HT1080 (cell line): Measurements from ENCODE around the gene NDOR1. TPM values are rescaled to one million over a fixed set of nuclear protein-coding genes. Genes with fewer than 3 reads are reported as not detected.
"Not testable (repeated sequence)": the region's sequence is repeated elsewhere in the genome, so short reads cannot be mapped to it uniquely, and the experiment has no call there.

Source experiments
- DNase-seq: peaks from one replicate; pipeline ENCODE4 v3.0.0-alpha.2; 2015; ENCODE audit warnings: low read depth
- total RNA-seq: library from RNA; depleted of rRNA; stranded (reverse); fragments of >200 nt; shearing (Covaris generic); gene quantifications from 2 replicates; pipeline ENCODE4 v1.2.3, GENCODE V29; 2014

NDOR1 gene
- total RNA-seq, 1 experiment from 2014 or later = 26.2 TPM

DNA sequence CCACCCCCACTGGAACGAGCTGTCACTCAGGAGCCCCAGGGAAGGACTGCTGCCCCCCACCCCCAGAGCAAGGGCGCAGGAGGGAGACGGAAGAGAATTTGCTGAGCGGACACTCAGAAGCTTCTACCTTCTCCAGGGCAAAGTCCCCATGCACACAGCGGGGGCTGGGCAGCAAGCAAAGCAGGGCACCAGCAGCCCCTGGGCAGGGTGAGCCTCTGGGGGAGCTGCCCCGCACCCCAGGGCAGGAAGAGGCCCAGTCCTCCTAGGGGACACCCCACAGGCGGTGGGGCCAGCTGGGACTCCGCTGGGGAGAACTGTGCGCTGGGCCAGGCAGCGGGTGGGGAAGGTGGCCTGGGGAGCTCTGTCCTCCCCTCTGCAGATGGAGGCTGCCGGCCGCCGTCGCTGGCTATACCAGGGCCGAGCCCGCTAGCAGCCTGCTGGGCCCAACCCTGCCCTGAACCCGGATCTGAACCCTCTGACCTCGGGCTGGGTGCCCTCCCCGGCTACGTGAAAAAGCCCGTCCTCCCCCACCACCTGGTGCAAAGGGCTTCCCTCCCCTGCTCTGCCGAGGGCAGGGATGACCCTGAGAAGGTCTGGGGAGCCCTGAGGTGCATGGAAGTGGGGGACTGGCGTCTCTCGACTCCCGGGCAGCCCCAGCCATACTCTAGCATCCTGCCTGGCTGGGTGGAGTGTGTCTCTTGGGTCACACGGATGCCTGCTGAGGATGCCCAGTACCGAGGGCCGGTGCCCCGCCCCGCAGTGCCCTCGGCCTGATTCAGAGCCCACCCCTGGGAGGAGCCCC is 24.6 kb downstream of the NDOR1 start:
- no peak for DNase-seq

DNA sequence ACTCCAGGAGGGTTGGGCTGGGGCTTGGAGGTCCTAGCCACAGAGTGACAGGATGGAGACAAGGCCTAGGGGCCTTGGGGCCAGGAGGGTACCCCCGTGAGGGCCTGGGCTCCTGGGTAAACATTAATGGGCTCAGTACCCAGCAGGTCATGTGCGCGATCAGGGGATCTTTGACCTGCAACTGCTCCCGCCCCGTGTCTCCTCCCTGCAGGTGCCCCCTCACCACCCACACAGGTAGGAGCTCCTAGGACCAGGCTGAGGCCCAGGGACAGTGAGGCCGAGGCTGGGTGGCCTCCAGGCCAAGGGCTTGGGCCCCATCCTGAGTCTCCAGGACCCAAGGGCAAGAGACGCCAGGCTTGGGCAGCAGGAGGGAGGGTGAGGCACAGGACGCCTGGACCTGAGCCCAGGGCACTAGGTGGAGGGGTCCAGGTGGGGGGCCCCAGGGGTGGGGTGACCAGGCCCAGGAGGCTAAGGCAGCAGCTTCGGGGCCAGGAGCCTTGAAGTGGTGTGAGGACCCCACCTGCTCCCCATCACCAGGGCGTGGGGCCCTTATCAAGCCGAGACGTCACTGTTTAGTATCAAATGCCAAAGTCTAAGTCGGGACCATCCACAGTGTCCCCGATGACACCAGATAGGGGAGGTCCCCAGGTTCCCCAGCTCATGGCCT is 25.3 kb downstream of the NDOR1 start, which contains the start of gene SLC34A3:
Gene SLC34A3, plus strand, starts transcription at position 197 of the 667 bp plus-strand sequence. CDS start 802 bp downstream, outside the sequence.
- DNase-seq = no peak

DNA sequence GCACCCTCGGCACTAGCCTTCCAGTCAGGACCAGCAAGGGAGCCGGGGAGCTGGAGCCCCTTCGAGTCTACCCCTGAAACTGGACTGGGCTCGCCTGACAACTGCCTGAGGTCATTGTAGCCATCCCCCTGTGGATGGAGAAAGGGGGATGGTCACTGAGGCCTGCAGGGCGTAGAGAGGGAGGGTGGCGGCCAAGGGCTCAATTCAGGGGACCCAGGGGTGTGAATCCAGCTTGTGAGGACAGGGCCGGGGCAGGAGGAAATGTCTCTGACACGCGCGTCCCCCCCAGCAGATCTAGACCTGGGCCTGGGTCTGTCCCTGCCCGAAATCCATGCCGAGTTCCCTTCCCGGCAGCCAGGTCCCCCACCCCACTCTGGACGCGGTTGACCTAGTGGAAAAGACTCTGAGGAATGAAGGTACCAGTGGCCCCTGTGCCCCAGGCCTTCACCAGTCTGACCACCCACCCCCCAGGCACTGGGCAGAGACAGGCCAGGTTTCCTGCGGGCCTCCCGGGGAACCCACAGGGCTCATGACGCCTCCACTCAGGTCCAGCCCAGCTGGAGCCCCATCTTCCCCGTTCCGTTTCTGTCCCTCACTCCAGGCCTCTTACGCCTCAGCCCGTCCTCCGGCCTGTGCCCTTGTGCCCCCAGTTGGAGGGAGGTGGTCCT is 26.0 kb downstream of the NDOR1 start:
- no peak for DNase-seq

DNA sequence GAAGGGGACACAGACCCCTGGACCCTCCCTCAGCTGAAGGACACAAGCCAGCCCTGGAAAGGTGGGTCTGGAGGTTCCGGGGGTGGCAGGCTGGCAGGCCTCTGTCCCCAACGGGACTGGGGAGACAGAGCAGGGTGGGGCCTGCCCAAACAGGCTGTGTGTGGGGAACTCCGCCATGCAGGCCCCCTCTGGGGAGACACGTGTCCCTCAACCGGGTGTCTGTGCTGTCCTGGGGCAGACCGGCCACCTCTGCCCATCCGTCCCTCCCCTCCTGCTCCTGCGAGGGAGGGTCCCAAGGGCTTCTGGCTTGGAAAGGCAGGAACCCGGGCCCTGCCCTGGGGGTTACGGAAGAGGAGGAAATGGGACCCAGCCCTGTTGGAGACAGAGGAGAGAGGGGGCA is 26.6 kb downstream of the NDOR1 start:
- DNase-seq = no peak

DNA sequence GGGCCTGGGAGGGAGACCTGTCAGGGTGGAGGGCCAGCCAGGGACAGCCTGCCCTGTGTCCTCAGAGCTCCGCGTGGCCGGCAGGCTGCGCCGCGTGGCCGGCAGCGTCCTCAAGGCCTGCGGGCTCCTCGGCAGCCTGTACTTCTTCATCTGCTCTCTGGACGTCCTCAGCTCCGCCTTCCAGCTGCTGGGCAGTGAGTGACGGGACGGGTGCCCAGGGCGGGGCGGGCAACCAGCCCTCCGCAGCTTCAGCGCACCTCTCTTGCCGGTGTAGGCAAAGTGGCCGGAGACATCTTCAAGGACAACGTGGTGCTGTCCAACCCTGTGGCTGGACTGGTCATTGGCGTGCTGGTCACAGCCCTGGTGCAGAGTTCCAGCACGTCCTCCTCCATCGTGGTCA is 27.0 kb downstream of the NDOR1 start:
- no peak for DNase-seq

DNA sequence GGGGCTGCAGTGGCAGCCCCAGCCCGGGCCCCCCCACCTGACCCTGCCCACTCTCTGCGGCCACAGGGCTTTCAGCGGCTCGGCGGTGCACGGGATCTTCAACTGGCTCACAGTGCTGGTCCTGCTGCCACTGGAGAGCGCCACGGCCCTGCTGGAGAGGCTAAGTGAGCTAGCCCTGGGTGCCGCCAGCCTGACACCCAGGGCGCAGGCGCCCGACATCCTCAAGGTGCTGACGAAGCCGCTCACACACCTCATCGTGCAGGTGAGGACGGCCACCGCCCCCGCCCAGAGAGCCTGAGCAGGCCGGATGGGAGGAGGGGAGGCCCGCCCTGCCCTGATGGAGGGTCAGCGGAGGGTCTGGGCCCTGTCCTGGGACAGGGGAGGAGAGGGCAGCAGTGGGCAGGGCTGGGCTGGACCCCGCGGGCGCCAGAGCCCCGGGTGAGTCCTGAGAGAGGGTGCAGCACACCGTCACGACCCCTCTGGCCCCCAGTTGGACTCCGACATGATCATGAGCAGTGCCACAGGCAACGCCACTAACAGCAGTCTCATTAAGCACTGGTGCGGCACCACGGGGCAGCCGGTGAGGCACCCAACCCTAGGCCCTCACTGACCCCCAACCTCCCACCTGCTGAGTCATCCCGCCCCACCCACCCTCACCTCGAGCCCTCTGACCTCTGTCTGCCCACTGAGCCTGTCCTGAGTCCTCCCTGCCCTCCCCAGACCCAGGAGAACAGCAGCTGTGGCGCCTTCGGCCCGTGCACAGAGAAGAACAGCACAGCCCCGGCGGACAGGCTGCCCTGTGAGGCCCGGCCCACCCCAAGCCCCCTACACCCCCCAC is 27.9 kb downstream of the NDOR1 start:
- DNase-seq = no peak

DNA sequence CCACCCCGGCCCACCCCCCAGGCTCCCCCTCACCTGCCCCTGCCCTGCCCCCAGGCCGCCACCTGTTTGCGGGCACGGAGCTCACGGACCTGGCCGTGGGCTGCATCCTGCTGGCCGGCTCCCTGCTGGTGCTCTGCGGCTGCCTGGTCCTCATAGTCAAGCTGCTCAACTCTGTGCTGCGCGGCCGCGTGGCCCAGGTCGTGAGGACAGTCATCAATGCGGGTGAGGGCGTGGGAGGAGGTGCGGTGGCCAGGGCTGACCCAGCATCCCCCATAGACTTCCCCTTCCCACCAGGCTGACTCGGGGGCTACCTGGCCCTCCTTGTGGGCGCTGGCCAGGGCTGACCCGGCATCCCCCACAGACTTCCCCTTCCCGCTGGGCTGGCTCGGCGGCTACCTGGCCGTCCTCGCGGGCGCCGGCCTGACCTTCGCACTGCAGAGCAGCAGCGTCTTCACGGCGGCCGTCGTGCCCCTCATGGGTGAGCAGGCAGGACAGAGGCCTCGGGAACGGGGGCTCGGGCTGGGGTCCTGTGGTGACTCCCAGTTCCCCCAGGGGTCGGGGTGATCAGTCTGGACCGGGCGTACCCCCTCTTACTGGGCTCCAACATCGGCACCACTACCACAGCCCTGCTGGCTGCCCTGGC is 28.7 kb downstream of the NDOR1 start:
- no peak for DNase-seq

DNA sequence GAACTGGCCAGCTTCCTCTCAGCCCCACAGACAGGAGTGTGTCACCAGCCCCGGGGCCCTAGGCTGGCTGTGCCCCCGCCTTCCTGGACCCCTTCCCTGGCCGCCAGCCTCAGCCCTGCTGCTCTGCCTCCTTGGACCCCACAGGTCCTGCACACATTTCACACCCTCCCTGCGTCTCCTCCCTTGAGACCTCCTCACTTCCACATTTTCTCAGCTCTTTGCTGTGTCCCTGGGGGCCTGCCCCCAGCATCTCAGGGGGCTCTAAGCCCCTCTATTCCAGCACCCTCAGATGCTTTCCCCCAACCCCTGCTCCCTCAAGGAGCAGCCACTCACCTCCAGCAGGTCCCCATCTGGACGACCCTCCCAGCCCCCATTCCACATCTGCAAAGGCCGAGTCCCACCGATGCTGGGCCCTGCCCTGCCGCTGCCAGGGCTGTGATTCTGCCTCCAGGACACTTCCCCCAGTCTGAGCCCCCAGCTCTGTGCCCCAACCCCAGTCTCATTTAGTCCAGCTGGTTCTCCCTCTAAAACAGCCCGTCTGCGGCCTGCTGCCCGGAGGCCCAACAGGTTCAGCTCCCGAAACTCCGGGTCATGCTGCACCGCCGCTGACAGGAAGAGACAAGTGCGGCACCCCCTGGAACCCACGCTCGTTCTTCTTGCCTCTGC is 29.4 kb downstream of the NDOR1 start:
- no peak for DNase-seq

DNA sequence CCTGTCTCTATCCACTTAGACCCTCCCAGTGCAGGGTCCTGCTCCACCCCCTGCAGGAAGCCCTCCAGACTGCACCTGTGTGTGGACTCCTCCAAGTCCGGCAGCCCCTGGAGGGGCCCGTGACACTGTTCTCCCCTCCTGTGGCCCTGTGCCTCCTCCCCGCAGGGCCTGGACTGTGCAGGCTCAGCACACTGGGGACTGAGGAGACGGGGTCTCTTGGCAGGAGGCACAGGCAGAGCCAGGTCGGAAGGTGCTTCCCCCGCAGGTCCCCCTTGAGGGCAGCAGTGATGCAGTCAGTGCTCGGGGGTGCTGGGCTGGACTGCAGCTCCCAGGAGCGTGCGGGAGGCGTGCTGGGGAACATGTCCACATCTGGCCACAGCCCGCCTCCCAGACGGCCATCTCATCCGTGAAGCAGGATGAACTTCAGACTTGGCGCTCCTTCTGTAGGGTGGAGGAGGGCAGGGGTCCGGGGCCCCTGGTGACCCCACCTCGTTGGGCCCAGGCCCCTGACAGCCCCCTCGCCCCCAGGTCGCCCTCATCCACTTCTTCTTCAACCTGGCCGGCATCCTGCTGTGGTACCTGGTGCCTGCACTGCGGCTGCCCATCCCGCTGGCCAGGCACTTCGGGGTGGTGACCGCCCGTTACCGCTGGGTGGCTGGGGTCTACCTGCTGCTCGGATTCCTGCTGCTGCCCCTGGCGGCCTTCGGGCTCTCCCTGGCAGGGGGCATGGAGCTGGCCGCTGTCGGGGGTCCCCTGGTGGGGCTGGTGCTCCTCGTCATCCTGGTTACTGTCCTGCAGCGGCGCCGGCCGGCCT is 30.1 kb downstream of the NDOR1 start:
- no peak for DNase-seq

DNA sequence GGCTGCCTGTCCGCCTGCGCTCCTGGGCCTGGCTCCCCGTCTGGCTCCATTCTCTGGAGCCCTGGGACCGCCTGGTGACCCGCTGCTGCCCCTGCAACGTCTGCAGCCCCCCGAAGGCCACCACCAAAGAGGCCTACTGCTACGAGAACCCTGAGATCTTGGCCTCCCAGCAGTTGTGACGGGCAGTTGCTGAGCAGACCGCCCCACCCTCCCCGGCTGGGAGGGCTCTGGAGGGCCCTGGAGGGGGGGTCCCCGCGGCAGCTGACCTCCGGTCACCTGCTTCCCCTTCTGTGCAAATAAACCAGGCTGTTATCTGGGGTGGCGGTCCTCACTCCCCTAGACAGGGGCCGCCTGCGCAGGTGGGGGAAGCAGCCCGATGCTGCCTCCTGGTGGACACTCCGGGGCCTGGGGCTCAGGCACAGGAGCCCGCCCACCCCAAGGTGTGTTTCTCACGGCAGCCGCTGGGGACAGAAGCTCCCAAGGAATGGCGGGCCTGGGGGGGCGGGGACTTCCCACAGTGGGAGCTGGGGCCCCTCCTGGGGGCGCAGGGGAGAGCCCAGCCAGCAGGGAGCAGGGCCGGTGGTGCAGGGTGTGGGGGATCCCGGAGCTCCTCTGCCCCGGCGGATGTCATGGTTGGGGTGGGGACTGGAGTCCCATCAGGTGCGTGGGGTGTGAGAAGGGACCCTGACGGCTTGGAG is 30.9 kb downstream of the NDOR1 start:
- peak; percentile 72 for DNase-seq

DNA sequence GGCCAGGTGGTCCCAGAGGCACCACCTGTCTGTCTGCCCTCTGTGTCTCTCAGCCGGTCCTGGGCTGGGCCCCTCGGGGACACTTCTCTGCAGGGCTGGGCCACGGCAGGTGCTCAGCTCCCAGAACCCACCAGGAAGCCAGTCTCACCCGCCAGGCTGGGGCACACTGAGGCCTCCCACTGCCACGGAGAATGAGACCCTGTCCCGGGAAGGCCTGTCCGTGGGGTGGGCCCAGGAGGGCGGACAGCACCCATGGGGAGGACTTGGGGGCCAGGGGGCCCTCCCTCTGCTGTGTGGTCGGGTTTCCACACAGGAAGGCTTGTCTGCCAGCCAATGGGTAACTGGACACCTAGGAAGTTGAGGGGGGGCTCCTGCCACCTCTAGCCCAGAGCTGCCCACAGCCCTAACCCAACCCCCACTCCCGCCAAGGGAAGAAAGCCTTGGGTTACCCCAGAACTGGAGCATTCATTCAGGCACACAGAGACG is 31.5 kb downstream of the NDOR1 start:
- DNase-seq = no peak

DNA sequence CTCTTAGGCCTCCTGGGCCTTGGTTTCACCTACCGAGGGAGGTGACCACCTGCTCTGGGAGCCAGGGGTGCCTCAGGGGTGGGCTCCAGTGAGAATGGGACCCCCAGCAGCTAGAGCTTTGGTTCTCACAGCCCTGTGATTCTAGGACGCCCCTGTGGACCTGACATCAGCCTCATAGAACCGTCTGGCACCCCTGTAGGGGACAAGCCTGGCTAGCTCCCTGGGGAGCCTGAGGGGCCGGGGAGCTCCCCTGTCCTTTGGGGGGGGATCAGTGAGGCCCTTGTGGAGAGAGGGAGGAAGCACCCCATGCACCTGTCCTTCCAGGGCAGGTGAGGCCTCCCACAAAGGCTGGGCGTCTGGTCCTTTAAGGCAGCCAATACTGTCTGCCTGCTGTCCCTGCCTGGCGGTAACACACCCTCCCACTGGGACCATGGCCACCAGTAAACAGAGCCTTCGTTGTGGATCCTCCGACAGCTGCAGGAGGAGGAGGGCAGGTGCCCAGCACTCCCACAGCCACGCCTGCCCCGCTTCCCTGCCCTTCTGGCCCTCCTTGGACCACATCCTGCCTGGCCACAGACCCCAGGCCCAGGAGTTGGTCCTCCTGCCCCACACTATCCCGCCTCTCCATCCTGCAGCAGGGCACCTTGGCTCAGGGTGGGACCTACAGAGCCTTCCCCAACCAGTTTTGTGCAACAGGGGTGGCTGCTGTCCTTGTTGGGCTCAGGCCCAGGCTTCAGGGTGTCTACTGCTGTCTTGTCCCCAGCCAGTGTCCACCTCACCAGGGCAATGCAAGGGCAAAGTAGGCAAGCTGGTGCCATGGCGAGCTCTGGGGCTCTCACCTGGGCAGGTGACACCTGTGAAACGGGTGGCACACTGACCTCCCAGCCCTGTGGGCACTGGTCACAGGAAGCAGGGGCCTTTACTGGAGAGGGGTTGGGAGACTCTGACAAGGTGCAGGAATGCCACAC is 32.5 kb downstream of the NDOR1 start:
- DNase-seq = no peak

DNA sequence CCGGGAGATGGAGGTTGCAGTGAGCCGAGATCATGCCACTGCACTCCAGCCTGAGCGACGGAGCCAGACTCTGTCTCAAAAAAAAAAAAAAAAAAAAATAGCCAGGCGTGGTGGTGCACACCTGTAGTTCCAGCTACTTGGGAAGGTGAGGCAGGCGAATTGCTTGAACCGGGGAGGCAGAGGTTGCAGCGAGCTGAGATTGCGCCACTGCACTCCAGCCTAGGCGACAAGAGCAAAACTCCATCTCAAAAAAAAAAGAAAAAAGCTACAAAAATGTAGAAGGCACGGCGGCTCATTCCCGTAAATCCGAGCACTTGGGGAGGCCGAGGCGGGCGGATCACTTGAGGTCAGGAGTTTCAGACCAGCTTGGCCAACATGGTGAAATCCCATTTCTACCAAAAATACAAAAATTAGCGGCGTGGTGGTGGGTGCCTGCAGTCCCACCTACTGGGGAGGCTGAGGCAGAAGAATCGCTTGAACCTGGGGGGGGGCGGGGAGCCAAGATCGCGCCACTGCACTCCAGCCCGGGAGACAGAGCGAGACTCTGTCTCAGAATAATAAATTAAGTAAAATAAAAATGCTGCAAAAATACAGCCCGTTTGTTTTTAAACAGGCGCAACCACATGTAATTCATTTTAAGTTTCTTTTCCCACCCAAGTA is 34.2 kb downstream of the NDOR1 start:
- DNase-seq = not testable (repeated sequence)

DNA sequence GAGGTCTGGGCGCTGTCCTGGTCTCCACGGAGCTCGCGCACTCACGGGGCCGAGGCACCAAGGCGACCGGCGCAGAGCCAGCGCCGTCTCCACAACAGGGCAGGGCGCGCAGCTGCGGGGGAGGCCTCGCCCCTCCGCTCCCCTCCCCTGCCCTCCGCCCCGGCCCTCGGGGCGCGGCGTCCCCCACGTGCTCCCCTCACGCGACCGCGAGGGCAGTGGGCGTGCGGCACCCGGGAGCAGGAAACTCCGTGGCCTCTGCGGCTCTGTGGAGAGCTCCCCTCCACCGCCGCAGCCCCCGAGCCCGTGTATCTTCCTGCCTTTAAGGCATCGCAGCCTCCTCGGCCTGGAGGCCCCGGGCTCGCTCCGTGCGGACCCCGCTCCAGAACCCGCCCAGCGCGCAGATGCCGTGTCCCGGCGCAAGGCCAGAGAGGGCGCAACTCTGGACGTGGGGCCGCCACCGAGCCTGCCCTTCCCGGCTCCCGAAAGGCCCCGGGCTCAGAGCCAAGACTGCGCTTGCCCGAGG is 34.9 kb downstream of the NDOR1 start:
- peak; percentile 60 for DNase-seq

DNA sequence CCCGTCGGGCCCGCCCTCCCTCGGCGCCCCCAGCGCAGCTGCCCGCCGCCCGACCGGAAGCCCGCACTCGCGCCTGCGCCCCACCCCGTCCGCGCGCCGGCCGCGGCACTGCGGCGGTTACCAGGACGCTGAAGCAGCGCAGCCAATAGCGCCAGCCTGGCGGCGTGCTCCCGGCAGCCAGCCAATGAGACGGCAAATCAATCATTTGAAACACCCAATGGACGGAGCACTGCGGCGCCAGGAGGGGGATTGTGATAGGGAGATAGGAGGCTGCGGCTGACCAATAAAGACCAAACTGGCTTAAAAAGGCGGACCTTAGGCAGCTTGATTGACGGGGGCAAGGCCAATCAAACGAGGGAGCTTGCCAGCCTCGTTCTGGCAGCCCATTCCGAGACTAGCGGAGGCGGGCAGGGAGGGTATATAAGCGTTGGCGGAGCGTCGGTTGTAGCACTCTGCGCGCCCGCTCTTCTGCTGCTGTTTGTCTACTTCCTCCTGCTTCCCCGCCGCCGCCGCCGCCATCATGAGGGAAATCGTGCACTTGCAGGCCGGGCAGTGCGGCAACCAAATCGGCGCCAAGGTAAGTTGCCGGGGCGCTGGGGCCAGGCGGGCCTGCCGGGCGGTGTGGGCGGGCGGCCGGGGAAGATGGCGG is 35.5 kb downstream of the NDOR1 start, which contains the start of gene TUBB4B:
Gene TUBB4B, plus strand, starts transcription at position 447 of the 649 bp plus-strand sequence. Its CDS starts 74 bp downstream, at position 521.
- peak; percentile 100 for DNase-seq
